ENCODE measurements around the gene PPP2R5A.
"Not testable (repeated sequence)": the region's sequence is repeated elsewhere in the genome, so short reads cannot be mapped to it uniquely, and the experiment has no call there.

PPP2R5A gene

DNA sequence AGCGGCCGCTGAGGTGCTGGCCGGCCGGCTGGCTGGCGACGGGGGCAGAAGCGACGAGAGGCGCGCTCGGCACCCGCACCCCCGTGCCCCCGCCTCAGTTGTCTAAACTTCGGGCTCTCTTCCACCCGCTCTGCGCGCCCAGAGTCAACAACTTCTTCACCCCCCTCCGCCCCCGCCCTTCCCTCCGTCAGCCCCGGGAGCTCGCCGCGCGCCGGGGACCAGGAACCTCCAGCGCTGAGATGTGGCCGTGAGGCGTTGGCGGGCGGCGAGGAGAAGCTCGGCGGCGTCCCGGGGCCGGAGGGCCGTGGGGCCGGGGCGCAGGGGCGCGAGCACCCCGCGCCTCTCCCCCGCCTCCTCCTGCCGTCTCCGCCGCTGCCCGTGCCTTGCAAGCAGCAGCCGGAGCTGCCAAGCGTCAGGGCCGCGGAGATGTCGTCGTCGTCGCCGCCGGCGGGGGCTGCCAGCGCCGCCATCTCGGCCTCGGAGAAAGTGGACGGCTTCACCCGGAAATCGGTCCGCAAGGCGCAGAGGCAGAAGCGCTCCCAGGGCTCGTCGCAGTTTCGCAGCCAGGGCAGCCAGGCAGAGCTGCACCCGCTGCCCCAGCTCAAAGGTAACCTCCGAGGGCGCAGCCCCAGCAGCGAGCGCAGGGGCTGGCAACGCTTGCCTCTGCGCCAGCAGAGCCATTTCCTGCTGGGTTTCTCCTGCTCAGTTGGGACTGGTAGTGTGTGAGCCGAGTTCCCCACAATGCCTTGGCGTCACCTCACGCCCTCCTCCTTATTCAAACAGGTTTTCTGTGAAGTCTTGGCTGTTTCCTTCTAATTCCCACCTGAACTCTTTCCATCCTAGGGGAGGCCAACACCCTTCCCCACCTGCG lies 710 bp downstream of the PPP2R5A start:
- H3K9me3 ChIP-seq (ENCODE audit: severe bottlenecking): no peaks in the 10 kb centered on the region
- peaks cover 17% of the 10 kb centered on the region for H3K4me1 ChIP-seq (ENCODE audit: insufficient read depth, poor library complexity, severe bottlenecking)
- H3K4me3 ChIP-seq (ENCODE audit: severe bottlenecking): peak overlapping the region; percentile 66
- ATAC-seq (ENCODE audit: low read depth): peak; percentile 35
- H3K36me3 ChIP-seq (ENCODE audit: low read depth): no peaks in the 10 kb centered on the region
- peak; percentile 42 for DNase-seq (ENCODE audit: low spot score)
- no peaks in the 10 kb centered on the region for H3K27me3 ChIP-seq (ENCODE audit: insufficient read depth, poor library complexity, severe bottlenecking)
- no peak for TF ChIP-seq CTCF (IDR thresholded peaks at IDR 0.05; ENCODE audit: poor library complexity, severe bottlenecking)
- H3K27ac ChIP-seq (ENCODE audit: poor library complexity, severe bottlenecking): peak overlapping the region; percentile 79

DNA sequence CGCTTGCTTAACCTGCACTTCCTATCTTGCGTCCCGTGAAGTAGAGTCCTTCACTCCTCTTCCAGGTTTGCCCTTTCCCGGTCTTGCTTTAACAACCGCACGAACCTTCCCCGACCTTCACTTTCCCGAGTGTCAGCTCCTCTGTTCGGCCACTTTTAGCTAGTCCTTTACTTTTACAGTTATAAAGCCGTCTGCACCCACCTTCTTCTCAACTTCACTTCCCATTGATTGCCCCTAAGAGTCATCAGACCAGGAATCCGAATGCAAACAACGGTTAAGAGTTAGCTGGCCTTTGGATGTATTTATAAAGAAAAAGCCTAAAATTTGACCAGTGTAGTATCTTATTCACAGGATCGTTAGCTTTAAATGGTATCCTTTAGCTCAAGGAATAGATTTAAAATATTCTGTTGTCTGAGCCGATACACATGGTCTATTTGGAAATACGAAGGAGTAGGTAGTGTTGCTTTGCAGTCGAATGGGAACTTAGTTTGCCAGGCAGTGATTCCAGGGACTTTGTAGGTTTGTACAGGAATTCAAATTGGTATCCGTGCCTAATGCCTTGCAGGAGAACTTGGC lies 1.4 kb downstream of the PPP2R5A start:
- peaks cover 18% of the 10 kb centered on the region for H3K4me1 ChIP-seq (ENCODE audit: insufficient read depth, poor library complexity, severe bottlenecking)
- TF ChIP-seq CTCF (IDR thresholded peaks at IDR 0.05; ENCODE audit: poor library complexity, severe bottlenecking): no peak
- no peaks in the 10 kb centered on the region for H3K9me3 ChIP-seq (ENCODE audit: severe bottlenecking)
- DNase-seq (ENCODE audit: low spot score): no peak
- H3K27me3 ChIP-seq (ENCODE audit: insufficient read depth, poor library complexity, severe bottlenecking): no peaks in the 10 kb centered on the region
- peak; percentile 4; the same call in 1 of the 3 replicates for ATAC-seq (ENCODE audit: low read depth)
- no peaks in the 10 kb centered on the region for H3K36me3 ChIP-seq (ENCODE audit: low read depth)
- peak overlapping the region; percentile 66 for H3K4me3 ChIP-seq (ENCODE audit: severe bottlenecking)
- H3K27ac ChIP-seq (ENCODE audit: poor library complexity, severe bottlenecking): peak overlapping the region; percentile 79

DNA sequence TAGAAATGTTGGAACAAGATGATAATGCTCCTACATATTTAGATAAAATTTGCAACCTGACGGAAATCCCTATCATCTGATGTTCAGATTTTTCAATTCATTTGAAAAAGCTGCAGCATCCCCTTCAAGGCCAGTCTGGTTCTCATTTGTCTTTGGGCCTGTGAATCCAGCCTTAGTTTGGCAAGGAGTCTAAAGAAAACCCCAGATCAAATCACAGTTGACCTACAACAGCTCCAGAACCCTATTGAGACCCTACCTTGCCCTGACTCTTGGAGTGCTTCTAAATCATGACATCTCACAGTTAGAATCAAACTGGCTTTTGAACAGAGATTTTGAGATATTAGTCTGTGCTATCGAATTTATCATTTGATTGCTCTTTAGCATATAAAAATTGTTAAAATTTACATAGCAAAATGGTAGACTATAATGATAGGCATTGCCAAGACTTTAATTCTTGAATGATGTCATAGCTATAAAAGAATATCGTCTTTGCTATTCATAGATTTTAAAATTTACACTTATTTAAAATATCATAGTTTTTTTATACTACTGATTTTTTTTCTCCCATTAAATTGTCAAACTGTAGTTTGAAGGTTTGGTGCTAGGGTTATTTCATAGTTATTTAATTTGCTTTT lies 2.2 kb downstream of the PPP2R5A start:
- no peaks in the 10 kb centered on the region for H3K36me3 ChIP-seq (ENCODE audit: low read depth)
- no peak for ATAC-seq (ENCODE audit: low read depth)
- H3K27me3 ChIP-seq (ENCODE audit: insufficient read depth, poor library complexity, severe bottlenecking): no peaks in the 10 kb centered on the region
- DNase-seq (ENCODE audit: low spot score): no peak
- H3K27ac ChIP-seq (ENCODE audit: poor library complexity, severe bottlenecking): no peak overlapping the region
- no peaks in the 10 kb centered on the region for H3K9me3 ChIP-seq (ENCODE audit: severe bottlenecking)
- peak overlapping the region; percentile 66 for H3K4me3 ChIP-seq (ENCODE audit: severe bottlenecking)
- H3K4me1 ChIP-seq (ENCODE audit: insufficient read depth, poor library complexity, severe bottlenecking): peaks cover 18% of the 10 kb centered on the region
- no peak for TF ChIP-seq CTCF (IDR thresholded peaks at IDR 0.05; ENCODE audit: poor library complexity, severe bottlenecking)

DNA sequence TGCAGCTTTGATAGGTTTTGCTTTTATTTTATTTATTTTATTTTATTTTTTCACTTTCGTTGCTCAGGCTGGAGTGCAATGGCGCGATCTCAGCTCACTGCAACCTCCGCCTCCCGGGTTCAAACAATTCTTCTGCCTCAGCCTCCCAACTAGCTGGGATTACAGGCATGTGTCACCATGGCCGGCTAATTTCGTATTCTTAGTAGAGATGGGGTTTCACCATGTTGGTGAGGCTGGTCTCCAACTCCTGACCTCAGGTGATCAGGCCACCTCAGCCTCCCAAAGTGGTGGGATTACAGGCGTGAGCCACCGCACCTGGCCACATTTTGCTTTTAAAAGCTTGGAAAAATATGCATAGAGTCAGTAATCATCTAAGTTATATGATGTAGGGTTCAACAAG lies 2.8 kb downstream of the PPP2R5A start:
- not testable (repeated sequence) for H3K4me3 ChIP-seq (ENCODE audit: severe bottlenecking)

DNA sequence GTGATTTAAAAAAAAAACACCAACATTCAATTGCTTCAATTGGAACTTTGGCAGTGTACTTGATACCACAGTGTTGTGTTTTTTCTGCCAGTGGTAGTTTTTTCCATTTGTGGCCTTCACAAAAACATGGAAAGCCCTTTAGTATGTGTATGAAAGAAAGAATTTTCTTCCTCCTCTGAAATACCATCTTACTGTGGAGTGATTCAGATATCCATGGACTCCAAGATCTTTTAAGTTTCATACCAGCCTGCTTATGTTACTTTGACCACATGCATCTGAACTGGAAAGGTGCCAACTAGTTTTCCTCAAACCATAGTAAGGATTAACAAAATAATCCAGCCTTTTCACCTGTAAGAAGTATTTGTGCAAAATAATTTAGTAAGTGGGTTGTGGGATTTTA lies 3.4 kb downstream of the PPP2R5A start:
- H3K4me1 ChIP-seq (ENCODE audit: insufficient read depth, poor library complexity, severe bottlenecking): peaks cover 25% of the 10 kb centered on the region
- no peaks in the 10 kb centered on the region for H3K9me3 ChIP-seq (ENCODE audit: severe bottlenecking)
- no peak for TF ChIP-seq CTCF (IDR thresholded peaks at IDR 0.05; ENCODE audit: poor library complexity, severe bottlenecking)
- no peak for ATAC-seq (ENCODE audit: low read depth)
- DNase-seq (ENCODE audit: low spot score): no peak
- no peak overlapping the region for H3K27ac ChIP-seq (ENCODE audit: poor library complexity, severe bottlenecking)
- H3K36me3 ChIP-seq (ENCODE audit: low read depth): no peaks in the 10 kb centered on the region
- no peaks in the 10 kb centered on the region for H3K27me3 ChIP-seq (ENCODE audit: insufficient read depth, poor library complexity, severe bottlenecking)
- no peak overlapping the region for H3K4me3 ChIP-seq (ENCODE audit: severe bottlenecking)

More for the DNA sequence above, 2.8 kb downstream of the PPP2R5A start:
- H3K27ac ChIP-seq (ENCODE audit: poor library complexity, severe bottlenecking); H3K27me3 ChIP-seq (ENCODE audit: insufficient read depth, poor library complexity, severe bottlenecking); DNase-seq (ENCODE audit: low spot score); H3K36me3 ChIP-seq (ENCODE audit: low read depth); H3K9me3 ChIP-seq (ENCODE audit: severe bottlenecking); ATAC-seq (ENCODE audit: low read depth): not testable (repeated sequence)
- H3K4me1 ChIP-seq (ENCODE audit: insufficient read depth, poor library complexity, severe bottlenecking): peaks cover 23% of the 10 kb centered on the region
